Left lung (tissue), 10 donors: ENCODE measurements around the gene DLGAP3. TPM values are rescaled to one million over a fixed set of nuclear protein-coding genes. Genes with fewer than 3 reads are reported as not detected.

Experiments used
- ATAC-seq: fragments of 200-7000 bp; cut with Tn5 transposase; one replicate; pipeline ENCODE4 v1.9.1; 2020; ENCODE audit warnings: moderate library complexity
- DNase-seq, 4 donors: peaks; one replicate each; pipeline ENCODE4 v3.0.0-alpha.2; 2013 to 2020
- H3K27ac ChIP-seq, 2 donors: fragments of 200-600 bp; sonication (generic) in 1 of 2; one replicate each; pipeline versions ENCODE4 v1.5.0 to v1.8.0; 2020 to 2021
- H3K27me3 ChIP-seq, 2 donors: fragments of 200-600 bp; sonication (generic) in 1 of 2; one replicate each; pipeline versions ENCODE4 v1.5.0 to v1.8.0; 2020 to 2021
- H3K36me3 ChIP-seq, 2 donors: fragments of 200-600 bp; sonication (generic) in 1 of 2; one replicate each; pipeline versions ENCODE4 v1.5.0 to v1.8.0; 2020 to 2021
- H3K4me1 ChIP-seq, 2 donors: fragments of 200-600 bp; one replicate each; pipeline ENCODE4 v1.8.0; 2021
- H3K4me3 ChIP-seq, 2 donors: fragments of 200-600 bp; sonication (generic) in 1 of 2; one replicate each; pipeline versions ENCODE4 v1.5.0 to v1.8.0; 2020 to 2021; ENCODE audit warnings: mild to moderate bottlenecking in 1 of 2
- H3K9me3 ChIP-seq, 2 donors: fragments of 200-600 bp; sonication (generic) in 1 of 2; one replicate each; pipeline versions ENCODE4 v1.5.0 to v1.8.0; 2020 to 2021
- intact Hi-C, 2 donors: fragments of 100-400 bp; cut with DNase I; formaldehyde crosslinking; loops; one replicate each; pipeline versions ENCODE4 v1.11.2 to v1.14.2; 2022
- polyA plus RNA-seq, 6 donors: library from polyadenylated mRNA; unstranded; fragments of 120-200 nt; gene quantifications; one replicate each; pipeline ENCODE4 v1.2.1, GENCODE V29; 2013; ENCODE audit not compliant: insufficient read length in 6 of 6
- total RNA-seq, 2 donors: library from RNA; stranded (reverse); fragmentation: NEBNext Ultra II Directional; extraction: Animal tissue kit (Norgen Biotek cat#: 25700); gene quantifications; one replicate each; pipeline ENCODE4 v1.2.1, GENCODE V29; 2021
- TF ChIP-seq, protein P1 (sequence below), 2 donors: fragments of 200-600 bp; sonication (generic) in 1 of 2; IDR thresholded peaks; one replicate each; pipeline versions ENCODE4 v1.5.0 to v1.8.0; 2021; ENCODE audit warnings: antibody characterized with exemption in 2 of 2
- donor health status: DM: no; HTN: yes; CAD: no.
- donor health status: DM: no; HTN: no; CAD: no.

DLGAP3 gene
- total and polyA plus RNA-seq, 8 donors: 0.11 to 0.46 (median 0.13) TPM

DNA sequence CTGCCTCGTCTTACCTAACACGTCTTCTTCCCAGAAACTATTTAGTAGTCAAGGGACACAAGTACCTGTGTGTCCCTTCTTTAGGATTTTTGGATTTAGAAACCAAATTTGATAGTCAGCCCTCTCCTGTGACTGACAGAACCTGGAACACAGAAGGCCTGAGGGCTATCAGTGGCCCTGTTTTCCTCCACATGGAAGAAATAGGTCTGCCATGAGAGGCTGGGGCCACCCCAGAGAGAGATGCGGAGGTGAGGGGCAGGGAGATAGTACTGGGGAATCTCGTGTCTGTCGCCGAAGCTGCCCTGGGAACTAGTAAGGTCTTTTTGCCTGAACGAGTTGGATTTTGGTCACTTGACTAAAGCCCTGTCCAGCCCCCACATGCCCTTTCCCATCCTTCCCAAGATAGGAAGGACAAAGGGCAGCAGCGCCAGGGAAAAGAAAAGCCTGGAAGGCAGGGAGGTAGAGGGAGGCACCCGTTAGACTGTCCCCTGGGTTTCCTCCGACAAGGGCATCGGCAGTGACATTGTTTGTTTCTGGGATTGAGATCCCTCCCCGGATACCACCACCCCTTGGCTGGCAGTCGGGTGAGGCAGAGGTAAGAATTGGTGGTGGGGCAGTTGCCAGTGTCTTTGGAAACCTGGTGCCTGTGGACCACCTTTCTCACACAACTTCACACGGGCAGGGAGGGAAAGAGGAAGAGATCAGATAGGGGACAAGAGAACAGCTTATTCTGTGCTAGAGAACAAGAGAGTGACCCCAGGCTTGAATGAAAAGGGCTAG is 89.7 kb downstream of the DLGAP3 start:
- no peak overlapping the region for H3K4me3 ChIP-seq
- no peaks in the 10 kb centered on the region for H3K9me3 ChIP-seq
- DNase-seq (no peak), ATAC-seq (no peak)
- no peaks in the 10 kb centered on the region for H3K36me3 ChIP-seq
- TF ChIP-seq, protein P1, sequence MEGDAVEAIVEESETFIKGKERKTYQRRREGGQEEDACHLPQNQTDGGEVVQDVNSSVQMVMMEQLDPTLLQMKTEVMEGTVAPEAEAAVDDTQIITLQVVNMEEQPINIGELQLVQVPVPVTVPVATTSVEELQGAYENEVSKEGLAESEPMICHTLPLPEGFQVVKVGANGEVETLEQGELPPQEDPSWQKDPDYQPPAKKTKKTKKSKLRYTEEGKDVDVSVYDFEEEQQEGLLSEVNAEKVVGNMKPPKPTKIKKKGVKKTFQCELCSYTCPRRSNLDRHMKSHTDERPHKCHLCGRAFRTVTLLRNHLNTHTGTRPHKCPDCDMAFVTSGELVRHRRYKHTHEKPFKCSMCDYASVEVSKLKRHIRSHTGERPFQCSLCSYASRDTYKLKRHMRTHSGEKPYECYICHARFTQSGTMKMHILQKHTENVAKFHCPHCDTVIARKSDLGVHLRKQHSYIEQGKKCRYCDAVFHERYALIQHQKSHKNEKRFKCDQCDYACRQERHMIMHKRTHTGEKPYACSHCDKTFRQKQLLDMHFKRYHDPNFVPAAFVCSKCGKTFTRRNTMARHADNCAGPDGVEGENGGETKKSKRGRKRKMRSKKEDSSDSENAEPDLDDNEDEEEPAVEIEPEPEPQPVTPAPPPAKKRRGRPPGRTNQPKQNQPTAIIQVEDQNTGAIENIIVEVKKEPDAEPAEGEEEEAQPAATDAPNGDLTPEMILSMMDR (IDR thresholded peaks at IDR 0.05): no peak
- H3K4me1 ChIP-seq: peaks cover 0 to 12% of the 10 kb centered on the region in 2 donors
- intact Hi-C loops: no loop called here
- no peaks in the 10 kb centered on the region for H3K27me3 ChIP-seq
- peak overlapping the region; percentile 13 to 43 for H3K27ac ChIP-seq

DNA sequence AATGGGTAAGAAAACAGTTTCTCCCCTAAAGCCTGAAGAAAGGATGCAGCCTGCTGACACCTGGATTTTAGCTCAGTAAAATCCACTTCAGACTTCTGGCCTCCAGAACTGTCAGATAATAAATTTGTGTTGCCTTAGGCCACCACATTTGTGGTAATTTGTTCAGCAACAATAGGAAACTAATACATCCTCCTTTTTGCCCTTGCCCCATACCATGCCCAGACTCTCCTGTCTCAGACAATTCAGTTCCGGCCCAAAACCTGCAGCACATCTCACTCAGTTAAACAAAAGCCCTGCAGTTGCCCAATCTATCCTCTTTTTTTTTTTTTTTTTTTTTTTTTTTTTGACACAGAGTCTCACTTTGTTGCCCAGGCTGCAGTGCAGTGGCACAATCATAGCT is 95.7 kb downstream of the DLGAP3 start:
- H3K36me3 ChIP-seq: no peaks in the 10 kb centered on the region
- no peak for DNase-seq
- H3K4me1 ChIP-seq: no peaks in the 10 kb centered on the region
- H3K4me3 ChIP-seq: no peak overlapping the region
- H3K27ac ChIP-seq: no peak overlapping the region
- TF ChIP-seq, protein P1 (IDR thresholded peaks at IDR 0.05): no peak
- intact Hi-C loops: no loop called here
- no peaks in the 10 kb centered on the region for H3K9me3 ChIP-seq
- ATAC-seq: no peak
- no peaks in the 10 kb centered on the region for H3K27me3 ChIP-seq

DNA sequence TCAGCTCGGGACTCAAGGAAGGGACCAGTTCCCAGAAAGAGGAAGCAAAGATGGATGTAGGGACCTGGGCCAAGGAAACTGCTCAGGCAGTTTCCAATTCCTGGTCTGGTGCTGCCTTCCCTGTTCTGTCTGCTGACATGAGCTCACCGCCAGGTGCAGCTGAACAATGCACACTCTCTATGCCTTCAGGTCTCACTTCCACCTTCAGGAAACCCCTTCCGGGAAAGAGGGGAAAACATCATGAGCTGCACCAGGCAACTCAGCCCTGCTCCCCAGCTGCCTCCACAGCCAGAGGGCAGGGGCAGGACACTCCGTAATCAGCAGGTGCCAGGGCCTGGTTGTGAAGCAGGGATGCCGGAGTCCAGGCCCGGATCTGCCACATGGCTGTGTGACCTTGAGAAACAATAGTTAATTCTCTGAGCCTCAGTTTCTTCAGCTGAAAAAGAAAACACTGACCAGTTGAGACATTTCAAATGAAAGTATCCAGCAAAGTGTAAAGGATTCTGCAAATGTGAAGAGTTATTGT is 97.7 kb downstream of the DLGAP3 start:
- Histone ChIP-seq H3K9me3 (no peaks in the 10 kb centered on the region), H3K4me1 (no peaks in the 10 kb centered on the region), H3K36me3 (no peaks in the 10 kb centered on the region), H3K27ac (peak overlapping the region in 1 of 2 donors; percentile 28), H3K4me3 (no peak overlapping the region), H3K27me3 (no peaks in the 10 kb centered on the region)
- TF ChIP-seq, protein P1 (IDR thresholded peaks at IDR 0.05): no peak
- ATAC-seq (no peak), DNase-seq (no peak)
- intact Hi-C loops: no loop called here

DNA sequence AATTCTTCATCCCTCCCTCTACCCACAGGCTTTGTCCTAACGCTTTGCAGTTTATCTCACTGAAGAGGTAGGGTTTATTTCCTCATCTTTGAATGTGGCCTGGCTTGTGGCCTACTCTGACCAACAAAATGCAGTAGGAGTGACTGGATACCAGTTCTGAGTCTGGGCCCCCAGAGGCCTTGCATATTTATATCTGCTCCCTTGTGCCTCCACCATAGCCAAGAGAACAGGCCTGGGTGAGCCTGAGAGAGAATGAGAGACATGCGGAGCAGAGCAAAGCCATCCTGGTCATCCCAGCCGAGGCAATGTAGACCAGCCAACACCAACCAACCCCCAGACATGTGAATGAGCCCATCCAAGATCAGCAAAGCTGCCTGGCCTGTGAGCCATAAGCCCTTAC is 100.2 kb downstream of the DLGAP3 start:
- Histone ChIP-seq H3K4me1 (peaks cover 0 to 3% of the 10 kb centered on the region in 2 donors), H3K36me3 (no peaks in the 10 kb centered on the region), H3K27ac (no peak overlapping the region), H3K27me3 (no peaks in the 10 kb centered on the region), H3K4me3 (no peak overlapping the region), H3K9me3 (no peaks in the 10 kb centered on the region)
- TF ChIP-seq, protein P1 (IDR thresholded peaks at IDR 0.05): no peak
- intact Hi-C loops: no loop called here
- DNase-seq (no peak), ATAC-seq (no peak)

DNA sequence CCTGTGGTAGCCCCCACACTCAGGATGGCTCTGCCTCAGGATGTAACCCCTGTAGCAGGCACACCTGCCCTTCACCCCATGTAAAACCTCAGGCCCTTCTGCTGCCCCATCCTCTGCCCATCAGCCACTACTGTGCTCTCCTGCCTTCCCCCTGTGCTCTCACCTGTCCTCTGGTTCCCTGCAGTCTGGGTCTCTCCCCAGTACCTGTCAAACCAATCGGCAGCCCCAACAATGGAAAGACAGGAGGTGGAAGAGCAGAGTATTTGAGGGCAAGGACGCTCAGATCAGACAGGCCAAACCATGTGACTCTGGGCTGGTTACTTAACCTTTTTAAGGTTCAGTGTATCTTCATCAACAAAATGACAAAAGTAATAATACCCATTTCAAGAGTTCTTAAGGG is 100.8 kb downstream of the DLGAP3 start:
- intact Hi-C loops: no loop called here
- H3K36me3 ChIP-seq: no peaks in the 10 kb centered on the region
- TF ChIP-seq, protein P1 (IDR thresholded peaks at IDR 0.05): no peak
- ATAC-seq (no peak), DNase-seq (no peak)
- no peak overlapping the region for H3K4me3 ChIP-seq
- H3K27ac ChIP-seq: no peak overlapping the region
- peaks cover 0 to 3% of the 10 kb centered on the region in 2 donors for H3K4me1 ChIP-seq
- no peaks in the 10 kb centered on the region for H3K27me3 ChIP-seq
- H3K9me3 ChIP-seq: no peaks in the 10 kb centered on the region
